ENCODE results near the gene CMTM7.

The CMTM7 gene

DNA sequence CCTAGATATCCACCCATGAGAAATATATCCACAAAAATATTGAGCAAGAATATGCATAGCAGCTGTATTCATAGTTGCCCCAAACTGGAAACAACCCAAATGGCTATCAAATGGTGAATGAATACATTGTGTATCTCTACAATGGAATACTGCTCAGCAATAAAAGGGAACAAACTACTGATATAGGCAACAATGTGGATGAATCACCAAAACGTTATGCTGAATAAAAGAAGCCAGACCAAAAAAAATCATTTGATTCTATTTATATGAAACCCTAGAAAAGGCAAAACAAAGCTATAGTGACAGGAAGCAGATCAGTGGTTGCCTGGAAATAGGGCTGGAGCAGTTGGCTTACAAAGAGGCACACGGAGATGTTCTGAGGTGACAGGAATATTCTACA lies 15.5 kb upstream of the CMTM7 start:
- TF ChIP-seq TAF1 (IDR thresholded peaks at IDR 0.05; ENCODE audit: borderline replicate concordance, insufficient read depth, low read length) (no peak), POLR2AphosphoS5 (IDR thresholded peaks at IDR 0.05; ENCODE audit: low read depth, low read length) (no peak), FOXP2 (optimal IDR thresholded peaks at IDR 0.05; ENCODE audit: borderline replicate concordance, extremely low read depth, extremely low read length, insufficient read depth) (no peak), REST (IDR thresholded peaks at IDR 0.05; ENCODE audit: insufficient read depth in 1 of 2, low read depth in 2 of 2, low read length in 2 of 2) (no peak), SIN3A (IDR thresholded peaks at IDR 0.05; ENCODE audit: borderline replicate concordance, insufficient read depth, low read length) (no peak)

GRCh38 chr3:32379831-32380500 lies 11.7 kb upstream of the CMTM7 start:
- TF ChIP-seq FOXP2 (optimal IDR thresholded peaks at IDR 0.05; ENCODE audit: borderline replicate concordance, extremely low read depth, extremely low read length, insufficient read depth) (no peak), REST (IDR thresholded peaks at IDR 0.05; ENCODE audit: insufficient read depth in 1 of 2, low read depth in 2 of 2, low read length in 2 of 2) (no peak), TAF1 (IDR thresholded peaks at IDR 0.05; ENCODE audit: borderline replicate concordance, insufficient read depth, low read length) (no peak)

DNA sequence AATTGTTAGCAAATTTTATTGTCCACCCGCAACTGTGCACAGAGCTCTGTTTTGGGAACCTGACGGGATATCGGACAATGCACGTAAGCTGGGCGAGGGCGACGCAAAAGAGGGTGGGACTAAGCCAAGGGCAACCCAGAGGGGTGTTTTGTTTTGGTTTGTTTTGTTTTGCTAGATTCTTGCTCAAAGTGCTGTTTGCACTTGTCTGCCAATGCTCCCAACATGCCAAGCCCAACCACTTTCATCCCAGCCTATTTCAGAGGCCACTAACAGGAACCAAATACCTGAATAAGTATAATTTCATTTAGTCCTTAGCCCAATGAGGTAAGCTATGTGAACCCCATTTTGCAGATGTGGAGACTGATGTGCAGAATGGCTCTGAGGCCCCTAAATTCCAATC lies 9.7 kb upstream of the CMTM7 start:
- TF ChIP-seq TAF1 (IDR thresholded peaks at IDR 0.05; ENCODE audit: borderline replicate concordance, insufficient read depth, low read length), result no peak
- no peak for TF ChIP-seq POLR2AphosphoS5 (IDR thresholded peaks at IDR 0.05; ENCODE audit: low read depth, low read length)
- no peak for TF ChIP-seq REST (IDR thresholded peaks at IDR 0.05; ENCODE audit: insufficient read depth in 1 of 2, low read depth in 2 of 2, low read length in 2 of 2)
- no peak for TF ChIP-seq SIN3A (IDR thresholded peaks at IDR 0.05; ENCODE audit: borderline replicate concordance, insufficient read depth, low read length)
- no peak for TF ChIP-seq FOXP2 (optimal IDR thresholded peaks at IDR 0.05; ENCODE audit: borderline replicate concordance, extremely low read depth, extremely low read length, insufficient read depth)

DNA sequence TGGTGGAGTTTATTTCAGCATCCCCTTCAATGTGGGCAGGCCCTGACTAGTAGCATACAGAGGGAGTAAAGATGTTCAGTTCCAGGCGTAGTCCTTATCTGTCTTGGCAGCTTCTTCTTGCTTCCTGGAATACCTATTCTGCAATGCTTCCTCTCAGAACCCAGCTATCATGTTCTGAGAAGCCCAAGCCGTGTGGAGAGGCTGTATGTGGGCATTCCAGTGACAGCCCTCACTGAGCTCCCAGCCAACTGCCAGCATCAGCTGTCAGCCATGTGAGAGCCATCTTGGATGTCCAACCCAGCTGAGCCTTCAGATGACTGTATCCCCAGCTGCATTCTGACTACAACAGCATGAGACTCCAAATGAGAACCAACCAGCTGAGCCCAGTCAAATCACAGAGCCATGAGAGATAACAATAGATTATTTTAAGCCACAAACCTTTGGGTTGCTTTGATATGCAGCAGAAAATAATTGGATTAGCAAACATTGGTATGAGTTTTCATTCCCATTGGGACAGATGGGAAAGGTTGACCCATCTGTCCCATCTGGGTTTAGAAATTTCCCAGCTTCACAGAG lies 8.4 kb upstream of the CMTM7 start:
- TF ChIP-seq TAF1 (IDR thresholded peaks at IDR 0.05; ENCODE audit: borderline replicate concordance, insufficient read depth, low read length) (no peak), POLR2AphosphoS5 (IDR thresholded peaks at IDR 0.05; ENCODE audit: low read depth, low read length) (no peak), FOXP2 (optimal IDR thresholded peaks at IDR 0.05; ENCODE audit: borderline replicate concordance, extremely low read depth, extremely low read length, insufficient read depth) (no peak), REST (IDR thresholded peaks at IDR 0.05; ENCODE audit: insufficient read depth in 1 of 2, low read depth in 2 of 2, low read length in 2 of 2) (no peak)
